Smooth muscle cell (in vitro differentiated cells): Measurements from ENCODE around the gene FAM180B. TPM values are rescaled to one million over a fixed set of nuclear protein-coding genes. Genes with fewer than 3 reads are reported as not detected.
"Not testable (repeated sequence)": the region's sequence is repeated elsewhere in the genome, so short reads cannot be mapped to it uniquely, and the experiment has no call there.

Source experiments
- DNase-seq: peaks from one replicate; lab custom pipeline; 2025; ENCODE audit not compliant: unreplicated experiment; lab: John Stamatoyannopoulos, UW
- H2AFZ ChIP-seq: fragments of 200-600 bp; sonication (generic); 2 replicates; pipeline ENCODE4 v1.6.0; 2016; ENCODE audit warnings: antibody characterized with exemption, low read depth, mild to moderate bottlenecking
- H3F3A ChIP-seq: fragments of 200-600 bp; sonication (generic); 2 replicates; pipeline ENCODE4 v1.6.0; 2017; ENCODE audit warnings: antibody characterized with exemption, low read depth
- H3K27ac ChIP-seq: fragments of 200-600 bp; sonication (generic); 2 replicates; pipeline ENCODE4 v1.5.1; 2016; ENCODE audit warnings: low read depth, mild to moderate bottlenecking
- H3K27me3 ChIP-seq: fragments of 200-600 bp; sonication (generic); 2 replicates; pipeline ENCODE4 v1.6.1; 2016; ENCODE audit warnings: low read depth, mild to moderate bottlenecking
- H3K36me3 ChIP-seq: fragments of 200-600 bp; sonication (generic); 2 replicates; pipeline ENCODE4 v1.5.1; 2016; ENCODE audit warnings: low read depth
- H3K4me1 ChIP-seq: fragments of 200-600 bp; sonication (generic); 2 replicates; pipeline ENCODE4 v1.5.1; 2016; ENCODE audit warnings: low read depth
- H3K4me2 ChIP-seq: fragments of 200-600 bp; sonication (generic); 2 replicates; pipeline ENCODE4 v1.6.0; 2016; ENCODE audit warnings: mild to moderate bottlenecking
- H3K4me3 ChIP-seq: fragments of 200-600 bp; sonication (generic); 2 replicates; pipeline ENCODE4 v1.5.1; 2016; ENCODE audit warnings: mild to moderate bottlenecking
- H3K79me2 ChIP-seq: fragments of 200-600 bp; sonication (generic); 2 replicates; pipeline ENCODE4 v1.6.0; 2016; ENCODE audit warnings: low read depth, mild to moderate bottlenecking
- H3K9ac ChIP-seq: fragments of 200-600 bp; sonication (generic); 2 replicates; pipeline ENCODE4 v1.6.0; 2016; ENCODE audit warnings: low read depth
- H3K9me3 ChIP-seq: fragments of 200-600 bp; sonication (generic); replicated peaks from 2 replicates; pipeline ENCODE4 v1.5.1; 2016; ENCODE audit warnings: low read depth
- H4K20me1 ChIP-seq: fragments of 200-600 bp; sonication (generic); 2 replicates; pipeline ENCODE4 v1.6.0; 2016; ENCODE audit warnings: low read depth
- WGBS: methylation state at CpG from one replicate; pipeline ENCODE4 v1.1.7; 2016; ENCODE audit warnings: low lambda C conversion rate; 5-methylcytosine and 5-hydroxymethylcytosine counted together
- polyA plus RNA-seq: library from polyadenylated mRNA; unstranded; fragments of >200 nt; fragmentation: Nextera tagmentation; extraction: Ambion mirVana; gene quantifications from 2 replicates; pipeline ENCODE4 v1.2.1, GENCODE V29; 2016
- total RNA-seq: library from RNA; depleted of rRNA; stranded (reverse); fragments of >200 nt; gene quantifications from 2 replicates; pipeline ENCODE4 v1.2.3, GENCODE V29; 2014
- TF ChIP-seq, protein P1 (sequence below): fragments of 200-600 bp; sonication (generic); IDR thresholded peaks from 2 replicates; pipeline ENCODE4 v1.5.1; 2017; ENCODE audit warnings: borderline replicate concordance, mild to moderate bottlenecking, antibody characterized with exemption; ENCODE audit not compliant: insufficient read depth, poor library complexity, severe bottlenecking

Gene FAM180B
- total and polyA plus RNA-seq, 2 experiments from 2014 or later: not detected

GRCh38 chr11:47620836-47621378 is 34.4 kb downstream of the FAM180B start:
- DNase-seq: no peak

DNA sequence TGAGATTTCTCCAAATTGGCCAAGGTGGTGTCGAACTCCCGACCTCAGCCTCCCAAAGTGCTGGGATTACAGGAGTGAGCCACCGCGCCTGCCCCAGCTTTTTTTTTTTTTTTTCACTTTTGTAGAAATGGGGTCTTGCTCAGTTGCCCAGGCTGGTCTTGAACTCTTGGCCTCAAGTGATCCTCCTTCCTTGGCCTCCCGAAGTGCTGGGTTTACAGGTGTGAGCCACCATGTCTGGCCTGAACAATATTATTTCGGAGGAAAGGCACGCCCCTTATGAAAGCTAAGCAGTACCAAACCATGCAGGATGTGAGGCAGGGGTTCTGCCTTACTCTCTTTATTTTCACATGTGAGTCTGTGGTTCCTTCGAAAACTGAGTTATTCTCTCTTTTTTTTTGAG is 39.8 kb downstream of the FAM180B start:
- H3K79me2 ChIP-seq: no peaks in the 10 kb centered on the region
- no peak overlapping the region for H3K27ac ChIP-seq
- peaks cover 5% of the 10 kb centered on the region for H4K20me1 ChIP-seq
- DNase-seq: no peak
- H3K4me1 ChIP-seq: no peaks in the 10 kb centered on the region
- H3K4me3 ChIP-seq: no peak overlapping the region
- no peaks in the 10 kb centered on the region for H3K9me3 ChIP-seq
- H3K9ac ChIP-seq: no peak overlapping the region
- H3K27me3 ChIP-seq: no peaks in the 10 kb centered on the region
- H3K36me3 ChIP-seq: peaks cover 43% of the 10 kb centered on the region
- H3F3A ChIP-seq: no peaks in the 10 kb centered on the region
- no peak overlapping the region for H2AFZ ChIP-seq
- WGBS: 98% methylated on average over 8 of the region's 8 CpGs
- H3K4me2 ChIP-seq: no peak overlapping the region
- TF ChIP-seq, protein P1, sequence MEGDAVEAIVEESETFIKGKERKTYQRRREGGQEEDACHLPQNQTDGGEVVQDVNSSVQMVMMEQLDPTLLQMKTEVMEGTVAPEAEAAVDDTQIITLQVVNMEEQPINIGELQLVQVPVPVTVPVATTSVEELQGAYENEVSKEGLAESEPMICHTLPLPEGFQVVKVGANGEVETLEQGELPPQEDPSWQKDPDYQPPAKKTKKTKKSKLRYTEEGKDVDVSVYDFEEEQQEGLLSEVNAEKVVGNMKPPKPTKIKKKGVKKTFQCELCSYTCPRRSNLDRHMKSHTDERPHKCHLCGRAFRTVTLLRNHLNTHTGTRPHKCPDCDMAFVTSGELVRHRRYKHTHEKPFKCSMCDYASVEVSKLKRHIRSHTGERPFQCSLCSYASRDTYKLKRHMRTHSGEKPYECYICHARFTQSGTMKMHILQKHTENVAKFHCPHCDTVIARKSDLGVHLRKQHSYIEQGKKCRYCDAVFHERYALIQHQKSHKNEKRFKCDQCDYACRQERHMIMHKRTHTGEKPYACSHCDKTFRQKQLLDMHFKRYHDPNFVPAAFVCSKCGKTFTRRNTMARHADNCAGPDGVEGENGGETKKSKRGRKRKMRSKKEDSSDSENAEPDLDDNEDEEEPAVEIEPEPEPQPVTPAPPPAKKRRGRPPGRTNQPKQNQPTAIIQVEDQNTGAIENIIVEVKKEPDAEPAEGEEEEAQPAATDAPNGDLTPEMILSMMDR: no peak

More at GRCh38 chr11:47620836-47621378, 34.4 kb downstream of the FAM180B start:
- Histone ChIP-seq H3K4me1 (no peaks in the 10 kb centered on the region), H3K36me3 (peaks cover 17% of the 10 kb centered on the region), H3K79me2 (no peaks in the 10 kb centered on the region), H4K20me1 (no peaks in the 10 kb centered on the region), H3F3A (peaks cover 4% of the 10 kb centered on the region), H3K4me3 (no peak overlapping the region), H2AFZ (no peak overlapping the region), H3K4me2 (no peak overlapping the region), H3K9ac (no peak overlapping the region), H3K9me3 (no peaks in the 10 kb centered on the region), H3K27ac (no peak overlapping the region), H3K27me3 (no peaks in the 10 kb centered on the region)
- WGBS: 100% methylated on average over 2 of the region's 2 CpGs
- TF ChIP-seq, protein P1: no peak

GRCh38 chr11:47628026-47628425 is 41.5 kb downstream of the FAM180B start:
- Histone ChIP-seq H3K4me3 (no peak overlapping the region), H4K20me1 (peaks cover 5% of the 10 kb centered on the region), H3K4me1 (no peaks in the 10 kb centered on the region), H3K27ac (no peak overlapping the region), H3K36me3 (peaks cover 42% of the 10 kb centered on the region), H3K27me3 (no peaks in the 10 kb centered on the region), H2AFZ (no peak overlapping the region), H3K79me2 (no peaks in the 10 kb centered on the region), H3K9me3 (no peaks in the 10 kb centered on the region), H3K9ac (no peak overlapping the region), H3F3A (no peaks in the 10 kb centered on the region), H3K4me2 (no peak overlapping the region)
- WGBS: 37% methylated on average over 4 of the region's 4 CpGs
- no peak for DNase-seq
- TF ChIP-seq, protein P1: no peak

GRCh38 chr11:47631473-47631872 is 45.0 kb downstream of the FAM180B start:
- no peak for DNase-seq
- no peaks in the 10 kb centered on the region for H3F3A ChIP-seq
- H3K4me2 ChIP-seq: no peak overlapping the region
- H3K36me3 ChIP-seq: peaks cover 40% of the 10 kb centered on the region
- H3K9me3 ChIP-seq: no peaks in the 10 kb centered on the region
- WGBS: 80% methylated on average over 5 of the region's 5 CpGs
- H3K27me3 ChIP-seq: no peaks in the 10 kb centered on the region
- H3K9ac ChIP-seq: no peak overlapping the region
- no peak overlapping the region for H3K27ac ChIP-seq
- no peak overlapping the region for H3K4me3 ChIP-seq
- H3K4me1 ChIP-seq: no peaks in the 10 kb centered on the region
- H4K20me1 ChIP-seq: peaks cover 5% of the 10 kb centered on the region
- TF ChIP-seq, protein P1: no peak
- H3K79me2 ChIP-seq: no peaks in the 10 kb centered on the region
- H2AFZ ChIP-seq: no peak overlapping the region

GRCh38 chr11:47636331-47636730 is 49.9 kb downstream of the FAM180B start:
- WGBS: 98% methylated on average over 11 of the region's 11 CpGs
- H2AFZ ChIP-seq, H3K27ac ChIP-seq, H3K9me3 ChIP-seq, DNase-seq, H3K4me3 ChIP-seq, H3K27me3 ChIP-seq, H3K9ac ChIP-seq, H3K4me1 ChIP-seq, H3F3A ChIP-seq, H3K4me2 ChIP-seq: not testable (repeated sequence)
- Histone ChIP-seq H3K79me2 (peaks cover 16% of the 10 kb centered on the region), H3K36me3 (peaks cover 11% of the 10 kb centered on the region), H4K20me1 (peaks cover 11% of the 10 kb centered on the region)
